AG09319 (cell line): ENCODE measurements around the gene IRS1.

Source experiments
- DNase-seq: peaks from one replicate; pipeline ENCODE4 v3.0.0-alpha.2; 2010; ENCODE audit warnings: low read depth; ENCODE audit errors: extremely low read depth
- TF ChIP-seq, protein P1 (sequence below): IDR thresholded peaks from 2 replicates; pipeline ENCODE4 v1.5.1; 2011; ENCODE audit warnings: low read depth, mild to moderate bottlenecking, inconsistent platforms, low read length, moderate library complexity

Gene IRS1

DNA sequence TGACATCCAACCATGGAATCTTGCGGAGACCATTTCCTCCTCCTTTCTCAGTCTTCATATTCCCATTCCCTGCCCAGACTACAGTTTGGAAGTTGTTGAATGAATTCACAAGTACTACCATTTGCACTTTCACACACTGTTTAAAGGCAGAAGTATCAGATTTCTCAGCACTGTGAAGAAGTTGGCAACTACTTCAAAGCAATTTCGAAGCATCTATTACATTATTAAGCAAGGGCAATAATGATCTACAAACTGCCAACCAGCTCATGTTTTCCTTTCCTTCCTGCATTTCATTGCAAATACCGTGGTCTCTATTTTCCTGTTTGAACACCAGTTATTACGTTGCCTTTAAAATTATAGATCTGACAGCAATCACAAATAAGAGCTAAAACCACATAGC is 105.5 kb downstream of the IRS1 start:
- DNase-seq = no peak
- TF ChIP-seq, protein P1, sequence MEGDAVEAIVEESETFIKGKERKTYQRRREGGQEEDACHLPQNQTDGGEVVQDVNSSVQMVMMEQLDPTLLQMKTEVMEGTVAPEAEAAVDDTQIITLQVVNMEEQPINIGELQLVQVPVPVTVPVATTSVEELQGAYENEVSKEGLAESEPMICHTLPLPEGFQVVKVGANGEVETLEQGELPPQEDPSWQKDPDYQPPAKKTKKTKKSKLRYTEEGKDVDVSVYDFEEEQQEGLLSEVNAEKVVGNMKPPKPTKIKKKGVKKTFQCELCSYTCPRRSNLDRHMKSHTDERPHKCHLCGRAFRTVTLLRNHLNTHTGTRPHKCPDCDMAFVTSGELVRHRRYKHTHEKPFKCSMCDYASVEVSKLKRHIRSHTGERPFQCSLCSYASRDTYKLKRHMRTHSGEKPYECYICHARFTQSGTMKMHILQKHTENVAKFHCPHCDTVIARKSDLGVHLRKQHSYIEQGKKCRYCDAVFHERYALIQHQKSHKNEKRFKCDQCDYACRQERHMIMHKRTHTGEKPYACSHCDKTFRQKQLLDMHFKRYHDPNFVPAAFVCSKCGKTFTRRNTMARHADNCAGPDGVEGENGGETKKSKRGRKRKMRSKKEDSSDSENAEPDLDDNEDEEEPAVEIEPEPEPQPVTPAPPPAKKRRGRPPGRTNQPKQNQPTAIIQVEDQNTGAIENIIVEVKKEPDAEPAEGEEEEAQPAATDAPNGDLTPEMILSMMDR = no peak

DNA sequence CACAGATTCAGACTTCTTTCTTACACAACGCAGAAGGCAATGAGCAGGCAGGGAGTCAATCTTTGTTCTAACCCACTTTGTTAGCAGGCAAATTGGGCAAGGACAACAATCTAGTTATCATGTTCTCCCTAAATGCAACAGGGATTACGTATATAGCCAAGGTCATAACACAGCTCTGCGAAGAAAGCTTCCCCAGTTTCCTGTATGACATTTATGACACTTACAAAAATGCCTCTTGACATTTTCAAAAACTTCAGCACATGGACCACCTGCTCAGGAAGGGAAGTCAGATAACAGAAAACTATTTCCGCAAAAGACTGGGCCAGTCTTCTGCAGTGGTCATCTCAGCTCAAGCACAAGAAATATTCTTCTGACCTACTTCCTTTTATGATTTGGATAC is 106.1 kb downstream of the IRS1 start:
- TF ChIP-seq, protein P1 = no peak
- DNase-seq = no peak

DNA sequence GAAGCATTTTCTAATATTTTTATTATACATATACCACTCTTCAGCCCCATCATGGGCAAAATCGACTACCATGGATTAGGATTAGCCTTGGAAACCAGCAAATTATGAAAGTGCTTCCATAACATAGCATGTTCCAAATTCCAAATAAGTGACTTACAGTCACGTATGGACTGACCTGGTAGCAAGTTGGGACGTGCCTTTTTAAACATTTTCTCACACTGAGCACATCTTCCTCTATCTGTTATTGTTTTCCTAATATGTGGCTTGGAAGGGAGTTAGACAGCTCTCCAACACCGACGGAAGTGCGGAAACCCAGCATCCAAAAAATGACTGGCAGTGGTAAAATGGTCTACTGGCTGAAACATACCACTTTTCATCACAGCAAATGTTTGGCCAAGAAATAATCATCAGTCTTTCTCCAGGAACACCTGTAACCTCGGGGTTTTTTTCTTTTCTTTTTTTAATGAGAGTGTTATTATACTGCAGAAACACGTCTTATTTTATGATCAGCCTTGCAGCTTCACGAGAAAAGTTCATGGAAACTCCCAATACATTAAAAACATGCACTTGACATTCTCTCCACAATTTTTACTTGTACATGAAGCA is 107.0 kb downstream of the IRS1 start:
- TF ChIP-seq, protein P1 = no peak
- DNase-seq = no peak

DNA sequence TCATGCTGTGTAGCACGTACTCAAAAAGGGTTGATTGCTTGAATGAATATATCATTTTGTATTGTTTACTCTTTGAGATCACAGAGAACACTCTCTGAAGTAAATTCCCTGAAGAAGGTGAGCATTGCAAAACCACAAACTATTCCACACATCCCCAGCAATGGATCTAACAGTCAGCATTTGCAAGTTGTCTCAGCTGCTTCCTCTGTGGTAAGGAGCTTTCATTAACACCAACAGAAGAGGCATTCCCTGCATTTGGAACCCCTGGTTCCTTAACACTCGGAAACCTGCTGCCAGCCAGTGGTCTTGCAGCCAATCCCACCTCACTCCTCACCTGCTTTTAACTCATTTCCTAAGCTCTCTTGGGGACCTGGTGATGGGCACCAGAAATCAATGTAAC is 108.4 kb downstream of the IRS1 start:
- TF ChIP-seq, protein P1 = no peak
- no peak for DNase-seq

DNA sequence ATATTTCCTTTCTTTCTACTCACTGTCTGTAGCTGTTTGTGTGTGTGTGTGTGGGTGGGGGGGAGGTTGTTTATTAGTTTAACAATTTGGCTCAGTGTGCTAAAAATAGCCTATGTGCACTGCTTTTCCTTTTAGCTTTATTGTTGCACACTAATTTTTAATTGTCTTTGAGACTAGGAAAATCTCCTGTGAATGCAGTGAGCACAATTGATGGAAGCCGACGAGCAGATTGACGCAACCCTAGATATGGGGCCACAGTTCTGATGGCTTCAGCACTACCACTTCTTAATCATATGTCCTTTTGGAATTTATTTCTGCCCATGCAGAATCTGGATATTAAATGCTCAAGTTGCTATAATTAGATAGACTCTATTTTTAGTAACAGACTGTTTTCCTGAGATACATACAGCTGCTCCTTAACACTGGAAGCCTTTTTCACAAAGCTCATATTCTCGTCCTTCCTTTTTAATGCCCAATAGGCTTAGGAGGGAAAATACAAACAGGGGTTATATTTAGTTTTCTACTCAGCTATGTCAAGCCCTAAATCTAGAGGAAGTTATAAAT is 109.1 kb downstream of the IRS1 start:
- TF ChIP-seq, protein P1 = no peak
- no peak for DNase-seq

DNA sequence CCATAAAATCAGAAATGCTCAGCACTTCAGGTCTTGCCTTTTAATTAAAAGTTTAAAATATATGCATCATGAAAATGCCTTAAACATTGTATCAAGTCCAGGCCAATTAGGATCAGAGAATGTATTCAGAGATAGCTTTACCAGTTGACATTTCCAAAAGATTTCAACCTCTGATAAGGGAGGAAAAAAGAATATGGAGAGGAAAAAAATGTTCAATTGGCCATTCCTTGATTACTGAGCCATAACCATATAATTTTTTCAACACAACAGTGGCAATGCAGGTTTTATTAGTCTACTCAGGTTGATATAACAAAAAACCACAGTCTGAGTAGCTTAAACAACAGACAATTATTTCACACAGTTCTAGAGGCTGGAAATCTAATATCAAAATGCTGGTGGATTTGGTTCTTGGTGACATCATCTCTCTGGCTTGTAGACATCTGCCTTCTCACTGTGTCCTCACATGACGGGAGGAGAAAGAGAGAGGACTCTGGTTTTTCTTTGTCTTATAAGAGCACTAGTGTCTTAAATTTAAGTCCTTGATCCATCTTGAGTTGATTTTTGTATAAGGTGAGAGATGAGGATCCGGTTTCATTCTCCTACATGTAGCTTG is 111.9 kb downstream of the IRS1 start:
- TF ChIP-seq, protein P1 = no peak
- DNase-seq = no peak

DNA sequence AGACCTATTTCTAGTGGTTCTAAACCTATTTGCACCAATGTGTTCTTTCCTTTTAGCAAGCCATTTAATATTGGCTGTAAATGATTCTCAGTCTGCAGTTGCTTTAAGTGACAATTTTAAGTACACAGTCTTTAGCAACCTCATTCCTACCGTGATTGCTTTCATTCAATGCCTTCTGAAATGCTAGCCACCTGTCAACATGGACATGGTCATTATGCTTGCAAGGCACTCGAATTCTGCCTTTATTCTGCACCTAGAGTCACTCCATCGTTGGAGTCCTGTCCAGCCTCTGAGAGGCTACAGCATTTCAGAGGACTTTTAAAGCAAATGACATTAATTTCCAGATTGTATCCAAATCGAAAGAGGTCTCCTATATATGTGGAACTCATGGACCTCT is 115.1 kb downstream of the IRS1 start:
- DNase-seq = no peak
- TF ChIP-seq, protein P1 = no peak
